ENCODE data around the gene RPN1.
"Not testable (repeated sequence)": the region's sequence is repeated elsewhere in the genome, so short reads cannot be mapped to it uniquely, and the experiment has no call there.

The RPN1 gene

DNA sequence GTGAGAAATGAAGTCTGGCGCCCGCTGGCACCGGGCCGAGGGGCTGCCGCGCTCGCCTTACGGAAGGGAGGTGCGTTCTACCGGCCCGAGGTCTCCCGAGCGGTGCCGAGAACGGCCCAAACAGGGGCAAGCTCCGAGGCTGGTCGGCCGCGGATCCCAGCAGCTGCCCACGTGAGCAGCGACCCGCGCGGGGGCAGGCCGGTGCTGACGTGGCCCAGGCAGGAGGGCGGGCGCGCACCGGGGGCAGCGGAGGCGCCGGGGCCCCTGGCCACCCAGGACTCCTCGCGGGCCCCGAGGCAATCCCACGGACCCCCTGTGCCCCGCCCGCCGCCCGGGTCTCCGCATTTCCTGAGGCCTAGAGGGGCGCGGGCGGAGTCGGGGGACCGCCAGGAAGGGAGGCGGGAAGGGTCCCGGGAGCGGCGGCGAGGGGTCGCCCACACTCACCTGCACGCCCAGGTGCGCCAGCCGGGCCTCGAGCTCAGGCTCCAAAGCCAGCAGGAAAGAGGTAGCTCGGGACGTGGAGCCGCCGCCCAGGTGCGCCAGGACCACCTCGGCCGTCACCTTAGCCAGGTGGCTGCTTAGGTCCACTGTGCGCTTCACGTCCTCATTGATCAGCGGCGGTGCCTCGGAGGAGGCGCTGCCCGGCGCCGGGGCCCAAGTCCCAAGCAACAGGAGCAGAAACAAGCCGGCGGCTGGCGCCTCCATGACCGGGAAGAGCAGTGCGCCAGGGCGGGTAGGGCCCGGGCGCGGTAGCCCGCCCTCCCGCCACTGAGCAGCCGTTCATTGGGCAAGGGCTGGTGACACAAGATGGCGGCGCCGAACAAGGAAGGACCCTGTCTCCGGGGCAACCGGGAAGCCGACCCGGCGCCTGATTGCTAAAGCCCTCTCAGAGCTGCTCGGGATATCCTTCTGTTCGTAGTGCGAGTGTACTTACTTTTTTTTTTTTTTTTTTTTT lies at the start of gene RPN1:
RPN1 (minus strand) TSS at position 723 of the 955 bp plus-strand sequence; CDS start at position 705, 18 bp downstream.
- peak; percentile 84 for DNase-seq

DNA sequence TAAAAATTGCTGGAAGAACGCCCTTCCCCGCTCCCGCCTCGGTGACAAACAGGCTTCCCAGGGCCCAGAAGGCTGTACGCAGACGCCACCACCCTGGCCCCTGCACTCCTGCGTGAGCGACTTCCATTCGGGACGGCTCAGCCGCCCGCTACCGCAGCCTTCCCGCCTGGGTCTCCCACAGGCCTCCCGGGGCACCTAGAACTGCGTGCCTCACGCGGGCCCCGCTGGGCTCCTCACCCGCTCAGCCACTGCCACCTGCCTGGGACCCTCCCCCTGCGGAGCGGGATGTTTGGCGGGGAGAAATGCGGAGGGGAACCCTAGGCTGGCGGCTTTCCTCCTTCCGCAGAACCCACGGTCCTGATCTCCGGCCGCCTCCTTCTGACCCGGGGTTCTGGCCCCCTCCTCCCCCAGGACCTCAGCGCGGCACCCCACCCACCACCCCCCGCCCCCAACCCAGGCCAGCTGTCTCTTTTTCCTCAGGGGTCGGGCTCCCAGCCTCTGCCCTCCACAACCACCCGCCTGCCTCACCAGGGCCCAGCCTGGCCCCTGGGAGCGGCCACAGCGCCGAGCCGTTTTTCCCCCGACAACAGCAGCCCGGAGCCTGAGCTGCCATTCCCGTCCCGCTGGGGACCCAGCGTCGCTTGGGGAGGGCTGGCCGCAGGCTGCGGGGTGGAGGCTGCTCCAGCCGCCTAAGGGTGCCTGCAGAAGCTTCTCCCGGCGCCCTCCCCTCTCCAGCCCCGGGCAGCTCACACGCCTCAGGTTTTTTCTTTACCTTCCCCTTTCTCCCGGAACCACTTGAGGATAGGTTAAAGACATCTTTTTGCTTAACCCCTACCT lies 47.8 kb upstream of the RPN1 start:
- DNase-seq = peak; percentile 15

DNA sequence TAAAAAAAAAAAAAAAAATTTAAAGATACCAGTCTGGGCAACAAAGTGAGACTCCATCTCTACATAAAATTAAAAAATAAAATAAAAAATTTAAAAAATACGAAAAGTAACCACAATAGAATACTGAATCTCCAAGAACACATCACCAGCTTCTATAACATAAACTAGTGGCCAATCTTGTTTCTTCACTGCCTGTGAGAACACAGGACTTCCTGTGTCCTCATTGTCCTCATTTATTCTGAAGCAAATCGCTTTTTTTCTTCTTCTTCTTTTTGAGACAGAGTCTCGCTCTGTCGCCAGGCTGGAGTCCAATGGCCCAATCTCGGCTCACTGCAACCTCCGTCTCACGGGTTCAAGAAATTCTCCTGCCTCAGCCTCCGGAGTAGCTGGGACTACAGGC lies 46.7 kb upstream of the RPN1 start:
- no peak for DNase-seq

DNA sequence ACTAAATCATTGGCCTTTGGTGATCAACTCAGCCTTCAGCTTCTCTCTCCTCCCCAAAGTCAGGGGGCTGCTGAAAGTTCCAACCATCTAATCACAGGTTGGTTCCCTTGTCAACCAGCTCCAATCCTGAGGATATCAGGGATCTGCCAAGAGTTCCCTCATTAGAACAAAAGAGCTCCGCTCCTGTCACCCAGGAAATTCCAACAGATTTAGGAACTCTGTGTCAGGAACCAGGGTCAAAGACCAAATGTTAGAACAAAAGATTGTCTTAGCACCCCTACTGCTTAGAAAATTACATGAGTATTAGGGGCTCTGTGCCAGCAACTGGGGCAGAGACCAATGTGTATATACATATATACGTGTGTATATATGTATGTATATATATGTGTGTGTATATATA lies 43.1 kb upstream of the RPN1 start:
- DNase-seq = no peak

DNA sequence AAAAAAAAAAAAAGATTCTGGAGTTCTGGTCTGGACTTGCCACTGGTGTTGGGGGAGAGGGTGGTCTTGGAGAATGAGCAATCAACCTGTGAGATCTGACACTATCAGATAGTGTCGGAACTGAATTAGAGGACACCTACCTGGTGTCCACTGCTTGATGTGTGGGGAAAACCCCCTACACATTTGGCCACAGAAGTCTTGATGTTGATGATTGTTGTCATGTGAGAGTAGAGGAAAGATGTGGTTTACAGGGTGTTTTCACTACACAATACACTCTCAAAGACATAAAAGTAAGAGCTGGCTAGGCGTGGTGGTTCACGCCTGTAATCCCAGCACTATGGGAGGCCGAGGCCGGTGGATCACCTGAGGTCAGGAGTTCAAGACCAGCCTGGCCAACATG lies 38.4 kb upstream of the RPN1 start:
- DNase-seq = no peak

DNA sequence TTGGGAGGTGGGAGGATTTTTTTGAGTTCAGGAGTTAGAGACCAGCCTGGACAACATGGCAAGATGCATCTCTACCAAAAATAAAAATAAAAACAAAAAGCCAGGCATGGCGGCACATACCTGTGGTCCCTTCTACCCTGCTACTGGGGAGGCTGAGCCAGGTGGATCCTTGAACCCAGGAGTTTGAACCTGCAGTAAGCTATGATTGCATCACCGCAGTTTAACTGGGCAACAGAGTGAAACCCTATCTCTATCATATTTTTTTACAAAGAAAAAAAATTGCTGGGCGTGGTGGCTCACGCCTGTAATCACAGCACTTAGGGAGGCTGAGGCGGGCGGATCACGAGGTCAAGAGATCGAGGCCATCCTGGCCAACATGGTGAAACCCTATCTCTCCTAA lies 35.8 kb upstream of the RPN1 start:
- no peak for DNase-seq

DNA sequence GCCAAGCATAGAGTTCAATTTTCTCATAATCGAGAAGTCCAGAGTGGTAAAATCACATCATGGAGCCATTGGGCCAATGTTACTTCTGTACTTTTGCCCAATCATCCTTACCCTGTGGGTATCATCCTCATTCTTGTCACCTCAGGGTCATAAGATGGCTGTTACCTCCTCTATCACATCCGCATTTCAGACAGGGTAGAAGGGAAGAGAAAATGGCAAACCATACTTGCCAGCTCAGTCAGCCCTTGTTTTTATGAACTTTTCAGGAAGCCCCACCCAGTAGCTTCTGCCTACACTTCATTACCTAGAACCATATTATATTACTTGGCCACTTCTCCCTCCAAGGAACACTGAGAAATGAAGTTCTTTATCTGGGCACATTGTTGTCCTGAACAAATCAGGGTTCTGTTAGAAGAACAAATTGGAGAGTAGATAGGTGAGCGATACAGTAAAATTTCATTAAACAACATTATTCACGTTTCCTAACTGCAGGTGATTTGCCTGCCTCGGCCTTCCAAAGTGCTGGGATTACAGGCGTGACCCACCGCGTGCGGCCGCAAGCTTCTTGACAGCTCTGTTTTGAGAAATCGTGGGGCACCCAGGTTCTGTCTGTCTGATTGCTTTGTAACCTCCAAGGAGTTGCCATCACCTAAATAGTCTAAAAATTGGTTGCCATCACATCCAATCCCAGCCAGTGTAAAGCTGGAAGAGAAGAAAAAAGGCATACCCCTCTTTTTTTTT lies 34.5 kb upstream of the RPN1 start:
- DNase-seq = no peak

DNA sequence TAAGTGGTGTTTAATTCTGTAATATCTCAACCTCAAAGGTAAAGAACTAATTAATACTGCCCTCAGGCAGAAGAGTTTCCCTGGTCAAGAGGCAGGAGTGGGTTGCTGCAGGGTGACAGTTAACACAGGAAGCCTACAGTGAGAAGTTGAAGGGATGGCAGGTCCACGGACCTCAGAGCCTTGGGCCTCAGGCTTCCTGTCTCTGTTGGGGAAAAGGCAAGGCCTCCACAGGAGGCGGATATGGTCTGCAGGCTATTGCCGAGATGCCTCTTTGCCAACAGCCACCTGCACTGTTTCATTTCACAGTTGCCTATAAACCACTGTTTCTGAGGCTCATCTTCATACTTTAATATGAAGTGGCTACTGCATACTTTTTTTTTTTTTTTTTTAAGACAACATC lies 33.3 kb upstream of the RPN1 start:
- no peak for DNase-seq

DNA sequence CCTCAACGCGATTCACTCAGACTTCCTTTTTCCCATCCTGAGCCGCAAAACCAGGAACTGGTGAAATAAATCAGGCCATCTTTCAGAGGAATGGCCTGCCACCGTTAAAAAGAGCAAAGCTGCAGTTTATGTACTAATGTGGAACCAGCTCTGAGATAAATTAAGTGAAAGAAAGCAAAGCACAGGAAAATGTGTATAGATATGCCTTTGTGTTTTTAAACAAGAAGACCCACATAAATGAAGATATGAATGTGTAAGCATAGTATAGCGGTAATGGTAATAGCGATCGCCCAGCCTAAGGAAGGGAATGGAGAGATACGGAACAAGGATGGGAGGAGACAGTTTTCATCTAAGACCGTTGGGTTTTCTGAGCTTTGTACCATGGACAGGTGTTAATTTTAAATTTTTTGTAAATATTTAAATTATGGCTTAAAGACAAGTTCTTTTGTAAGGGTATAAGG lies 30.8 kb upstream of the RPN1 start:
- peak; percentile 37 for DNase-seq

DNA sequence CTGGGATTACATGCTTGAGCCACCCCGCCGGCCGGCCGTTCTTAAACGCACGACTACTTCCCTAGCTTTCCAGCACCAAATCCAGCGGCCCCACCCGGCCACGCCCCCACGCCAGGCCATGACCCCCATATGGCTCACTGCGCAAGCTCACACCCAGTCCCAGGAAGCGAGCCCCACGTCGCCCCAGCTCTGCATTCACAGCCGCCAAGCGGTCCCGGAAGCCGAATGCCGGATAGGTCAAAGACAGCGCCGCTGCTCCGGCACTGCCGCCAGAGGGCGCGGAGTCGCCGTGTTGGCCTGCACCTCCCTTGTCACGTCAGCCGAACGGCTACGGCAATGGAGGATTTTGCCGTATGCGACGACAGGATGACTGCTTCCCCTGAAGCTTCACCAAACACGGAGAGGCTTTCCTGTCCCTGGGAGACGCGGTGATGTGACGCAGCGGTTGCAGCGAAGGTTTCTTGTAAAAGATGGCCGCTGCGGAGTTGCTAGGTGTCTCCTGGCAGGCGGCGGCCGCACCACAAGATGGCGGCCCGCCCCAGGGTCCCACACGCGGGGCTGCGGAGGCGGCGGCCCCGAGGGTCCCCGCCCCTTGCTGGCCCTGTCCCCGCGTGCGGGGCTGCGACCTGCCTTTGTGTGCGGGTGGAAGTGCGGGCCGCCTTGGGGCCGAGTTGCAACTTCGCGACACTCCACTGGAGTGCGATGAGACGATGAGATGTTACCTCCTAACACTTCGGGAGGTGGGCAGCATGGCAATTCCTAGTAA lies 30.2 kb upstream of the RPN1 start:
- DNase-seq = peak; percentile 99

DNA sequence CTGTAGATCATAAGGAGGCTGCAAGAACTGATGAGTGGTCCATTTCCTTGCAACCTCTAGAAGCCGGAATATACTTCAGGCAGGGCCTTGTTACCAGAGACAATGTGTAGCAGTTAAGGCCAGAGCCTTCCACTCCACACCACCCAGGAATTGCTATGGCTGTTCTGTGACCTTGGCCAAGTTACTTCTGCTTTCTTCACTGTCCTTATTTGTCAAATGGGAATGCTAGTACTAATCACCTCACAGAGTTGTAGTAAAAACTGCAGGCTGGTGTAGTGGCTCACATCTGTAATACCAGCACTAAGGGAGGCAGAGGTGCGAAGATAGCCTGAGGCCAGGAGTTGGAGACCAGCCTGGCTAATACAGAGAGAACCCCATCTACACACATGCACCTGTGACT lies 28.7 kb upstream of the RPN1 start:
- DNase-seq = no peak

DNA sequence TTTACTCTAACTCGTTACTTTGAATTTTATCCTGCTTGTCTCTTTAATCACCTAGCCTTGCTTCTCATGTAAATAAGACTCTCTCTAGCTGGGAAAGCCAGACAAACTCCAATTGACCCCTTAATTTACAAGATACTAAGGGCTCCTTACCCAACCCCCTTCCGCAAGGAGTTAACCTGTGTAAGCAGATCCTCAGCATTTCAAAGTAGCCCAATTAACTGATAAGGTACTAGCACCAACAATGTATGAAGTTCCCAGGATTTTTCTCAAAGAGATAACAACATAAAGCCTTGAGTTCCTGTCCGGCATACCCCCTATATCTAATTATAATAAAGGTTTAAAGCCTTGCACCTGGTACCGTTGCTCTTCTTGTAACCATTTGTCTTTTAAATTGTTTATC lies 25.2 kb upstream of the RPN1 start:
- not testable (repeated sequence) for DNase-seq

DNA sequence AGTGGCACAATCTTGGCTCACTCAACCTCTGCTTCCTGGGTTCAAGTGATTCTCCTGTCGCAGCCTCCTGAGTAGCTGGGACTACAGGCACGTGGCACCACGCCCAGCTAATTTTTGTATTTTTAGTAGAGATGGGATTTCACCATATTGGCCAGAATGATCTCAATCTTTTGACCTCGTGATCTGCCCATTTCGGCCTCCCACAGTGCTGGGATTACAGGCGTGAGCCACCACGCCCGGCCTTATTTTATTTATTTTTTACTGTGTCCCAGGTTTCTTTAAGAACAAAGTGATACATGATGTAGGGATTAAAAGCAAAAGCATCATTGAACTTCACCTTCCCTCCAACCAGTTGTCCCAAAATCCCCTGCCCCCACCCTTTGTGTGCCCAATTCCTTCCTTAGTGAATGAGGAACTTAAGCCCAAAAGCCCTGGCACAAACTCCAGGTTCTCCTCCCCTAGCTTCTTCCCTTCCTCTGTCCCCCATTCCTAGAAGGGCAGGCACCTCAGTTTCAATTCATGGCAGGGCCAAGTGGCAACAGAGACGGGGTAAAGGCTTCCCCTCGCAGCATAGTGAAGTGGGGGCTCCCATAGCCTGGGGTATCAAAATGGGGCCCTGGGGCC lies 23.7 kb upstream of the RPN1 start:
- DNase-seq = no peak

DNA sequence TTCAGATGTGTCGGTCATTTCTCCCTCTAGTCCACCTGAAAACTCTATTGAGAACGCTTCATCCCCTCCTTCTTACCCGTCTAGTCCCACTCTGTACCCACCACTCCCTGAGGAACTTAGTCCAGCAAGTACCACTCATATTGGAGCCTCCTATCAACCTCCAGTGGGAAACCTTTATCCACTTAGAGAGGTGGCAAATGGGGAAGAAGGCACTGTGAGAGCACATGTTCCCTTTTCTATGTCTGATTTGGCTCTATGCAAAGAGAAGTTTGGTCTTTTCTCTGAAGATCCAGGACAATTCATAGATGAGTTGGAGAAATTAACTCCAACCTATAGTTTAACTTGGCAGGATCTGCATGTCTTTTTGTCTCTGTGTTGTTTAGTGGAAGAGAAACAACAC lies 17.0 kb upstream of the RPN1 start:
- DNase-seq = no peak

DNA sequence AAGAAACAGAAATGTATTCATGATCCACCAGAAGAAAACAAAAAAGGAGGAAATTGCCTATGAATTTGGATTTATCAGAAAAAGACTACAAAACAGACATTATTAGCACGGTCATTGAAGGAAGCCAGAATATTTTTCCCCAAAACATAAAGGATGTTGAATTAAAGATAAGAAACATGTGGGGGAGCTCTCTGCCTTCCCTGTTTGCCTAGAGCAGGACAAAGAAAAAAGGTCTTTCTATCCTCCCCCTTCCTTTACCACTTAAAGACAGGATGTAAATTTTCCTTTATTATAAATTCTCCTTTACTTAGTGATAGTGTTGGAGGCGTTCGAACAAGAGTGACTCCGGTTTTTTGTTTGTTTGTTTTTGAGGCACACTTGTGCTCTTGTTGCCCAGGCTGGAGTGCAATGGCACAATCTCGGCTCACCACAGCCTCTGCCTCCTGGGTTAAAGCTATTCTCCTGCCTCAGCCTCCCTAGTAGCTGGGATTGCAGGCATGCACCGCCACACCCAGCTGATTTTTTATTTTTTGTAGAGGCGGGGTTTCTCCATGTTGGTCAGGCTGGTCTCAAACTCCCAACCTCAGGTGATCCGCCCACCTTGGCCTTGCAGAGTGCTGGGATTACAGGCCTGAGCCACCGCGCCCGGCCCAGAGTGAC lies 14.9 kb upstream of the RPN1 start:
- peak; percentile 24 for DNase-seq

DNA sequence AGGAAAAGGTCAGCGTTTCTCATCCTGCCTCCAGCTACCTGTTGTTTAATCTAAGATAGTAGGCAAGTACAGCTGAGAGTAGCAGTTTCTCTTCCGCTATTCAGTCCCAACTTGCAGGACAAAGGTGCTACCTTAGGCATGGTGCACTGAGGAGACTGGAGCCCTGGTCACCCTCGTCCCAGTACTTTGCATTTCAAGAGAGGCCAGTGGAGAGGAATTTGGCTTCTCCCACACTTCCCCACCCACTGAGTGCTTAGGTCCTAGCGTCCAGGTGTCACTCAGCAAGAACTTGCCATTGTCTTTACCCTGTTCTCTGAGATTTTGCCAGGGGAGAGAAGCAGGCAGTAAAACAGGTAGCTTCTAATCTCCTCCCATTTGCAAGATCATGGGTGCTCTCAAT lies 12.5 kb upstream of the RPN1 start:
- DNase-seq = no peak

DNA sequence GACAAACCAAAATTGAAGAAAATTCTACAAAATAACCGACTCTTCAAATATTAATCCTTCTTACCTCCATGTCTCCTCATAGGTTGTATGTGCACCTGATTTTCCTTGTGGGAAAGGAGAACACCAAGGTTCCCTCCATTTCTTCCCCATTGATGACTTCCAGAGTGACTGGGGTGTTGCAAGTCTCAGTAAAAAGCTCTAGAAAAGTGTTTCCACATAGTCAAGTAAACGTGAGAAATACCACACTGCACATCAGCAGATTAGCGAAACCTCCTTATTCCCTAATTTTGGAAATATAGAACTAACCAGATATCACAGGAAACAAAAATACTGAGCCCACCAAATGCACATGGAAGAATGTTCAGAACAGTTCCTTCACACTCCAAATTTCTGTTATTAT lies 4.9 kb upstream of the RPN1 start:
- DNase-seq = no peak

DNA sequence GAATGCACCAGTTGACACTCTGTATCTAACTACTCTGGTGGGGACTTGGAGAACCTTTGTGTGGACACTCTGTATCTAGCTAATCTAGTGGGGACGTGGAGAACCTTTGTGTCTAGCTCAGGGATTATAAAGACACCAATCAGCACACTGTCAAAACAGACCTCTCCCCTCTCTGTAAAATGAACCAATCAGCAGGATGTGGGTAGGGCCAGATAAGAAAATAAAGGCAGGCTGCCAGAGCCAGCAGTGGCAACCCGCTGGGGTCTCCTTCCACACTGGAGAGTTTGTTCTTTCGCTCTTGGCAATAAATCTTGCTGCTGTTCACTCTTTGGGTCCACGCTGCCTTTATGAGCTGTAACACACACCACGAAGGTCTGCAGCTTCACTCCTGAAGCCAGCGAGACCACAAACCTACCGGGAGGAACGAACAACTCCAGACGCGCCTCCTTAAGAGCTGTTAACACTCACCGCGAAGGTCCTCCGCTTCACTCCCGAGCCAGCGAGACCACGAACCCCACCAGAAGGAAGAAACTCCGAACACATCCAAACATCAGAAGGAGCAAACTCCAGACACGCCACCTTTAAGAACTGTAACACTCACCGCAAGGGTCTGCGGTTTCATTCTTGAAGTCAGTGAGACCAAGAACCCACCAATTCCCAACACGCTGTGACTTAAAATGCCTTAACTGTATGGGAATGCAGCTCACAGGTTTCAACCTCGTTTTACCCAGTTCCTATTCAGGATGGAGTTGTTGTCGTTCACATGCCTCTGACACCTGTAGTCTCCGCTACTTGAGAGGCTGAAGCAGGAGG lies 3.6 kb upstream of the RPN1 start:
- DNase-seq = not testable (repeated sequence)

DNA sequence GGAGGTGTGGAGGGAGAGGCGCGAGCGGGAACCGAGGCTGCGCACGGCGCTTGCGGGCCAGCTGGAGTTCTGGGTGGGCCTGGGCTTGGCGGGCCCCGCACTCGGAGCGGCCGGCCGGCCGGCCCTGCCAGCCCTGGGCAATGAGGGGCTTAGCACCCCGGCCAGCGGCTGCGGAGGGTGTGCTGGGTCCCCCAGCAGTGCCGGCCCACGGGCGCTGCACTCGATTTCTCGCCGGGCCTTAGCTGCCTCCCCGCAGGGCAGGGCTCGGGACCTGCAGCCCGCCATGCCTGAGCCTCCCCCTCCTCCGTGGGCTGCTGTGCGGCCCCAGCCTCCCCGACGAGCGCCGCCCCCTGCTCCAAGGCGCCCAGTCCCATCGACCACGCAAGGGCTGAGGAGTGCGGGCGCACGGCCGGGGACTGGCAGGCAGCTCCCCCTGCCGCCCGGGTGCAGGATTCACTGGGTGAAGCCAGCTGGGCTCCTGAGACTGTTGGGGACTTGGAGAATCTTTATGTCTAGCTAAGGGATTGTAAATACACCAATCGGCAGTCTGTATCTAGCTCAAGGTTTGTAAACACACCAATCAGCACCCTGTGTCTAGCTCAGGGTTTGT lies 2.9 kb upstream of the RPN1 start:
- DNase-seq = not testable (repeated sequence)

Measured in DMS153 (cell line).